Spleen (tissue), 11 donors: ENCODE data around the gene TLE4. TPM values are rescaled to one million over a fixed set of nuclear protein-coding genes. Genes with fewer than 3 reads are reported as not detected.

ENCODE experiments used
- DNase-seq: peaks from one replicate; pipeline ENCODE4 v3.0.0-alpha.2; 2020
- H3K27ac ChIP-seq, 8 donors: fragments of 200-600 bp; sonication (generic) in 7 of 8; 1 replicate in 4 of 8; 2 replicates in 4 of 8; pipeline versions ENCODE4 v1.5.0 to v1.8.0; 2016 to 2021; ENCODE audit warnings: inconsistent platforms in 4 of 8, mild to moderate bottlenecking in 4 of 8, moderate library complexity in 1 of 8
- H3K27me3 ChIP-seq, 7 donors: fragments of 200-600 bp; sonication (generic) in 6 of 7; replicated peaks in 1 of 7; 1 replicate in 4 of 7; 2 replicates in 3 of 7; pipeline versions ENCODE4 v1.5.0 to v1.8.0; 2016 to 2021; ENCODE audit warnings: inconsistent platforms in 3 of 7, mild to moderate bottlenecking in 1 of 7
- H3K36me3 ChIP-seq, 6 donors: fragments of 200-600 bp; sonication (generic) in 5 of 6; 1 replicate in 4 of 6; 2 replicates in 2 of 6; pipeline versions ENCODE4 v1.5.0 to v1.8.0; 2016 to 2021; ENCODE audit warnings: inconsistent platforms in 2 of 6
- H3K4me1 ChIP-seq, 6 donors: fragments of 200-600 bp; sonication (generic) in 5 of 6; 1 replicate in 3 of 6; 2 replicates in 3 of 6; pipeline versions ENCODE4 v1.5.0 to v1.8.0; 2016 to 2021; ENCODE audit warnings: inconsistent platforms in 3 of 6
- H3K4me3 ChIP-seq, 8 donors: fragments of 200-600 bp; sonication (generic) in 7 of 8; 1 replicate in 4 of 8; 2 replicates in 4 of 8; pipeline versions ENCODE4 v1.5.0 to v1.8.0; 2016 to 2021; ENCODE audit warnings: inconsistent platforms in 4 of 8, mild to moderate bottlenecking in 4 of 8, moderate library complexity in 2 of 8
- H3K9me3 ChIP-seq, 8 donors: fragments of 200-600 bp; sonication (generic) in 7 of 8; 1 replicate in 4 of 8; 2 replicates in 4 of 8; pipeline versions ENCODE4 v1.5.0 to v1.8.0; 2016 to 2021; ENCODE audit warnings: inconsistent platforms in 4 of 8
- POLR2A ChIP-seq, 3 donors: fragments of 450-650 bp; IDR thresholded peaks; one replicate each; pipeline ENCODE4 v1.5.1; 2017; ENCODE audit warnings: antibody characterized with exemption in 3 of 3, mild to moderate bottlenecking in 1 of 3
- POLR2AphosphoS5 ChIP-seq, 3 donors: sonication (generic); formaldehyde crosslinking; IDR thresholded peaks; one replicate each; pipeline ENCODE4 v1.5.1; 2017; ENCODE audit warnings: antibody characterized with exemption in 3 of 3
- WGBS, 5 donors: extraction: QIAGEN DNeasy Blood & Tissue Kit in 3 of 5; methylation state at CpG; one replicate each; pipeline versions ENCODE4 v1.1.5 to v1.1.7; 2013 to 2018; 5-methylcytosine and 5-hydroxymethylcytosine counted together
- intact Hi-C: fragments of 100-400 bp; cut with DNase I; formaldehyde crosslinking; loops from one replicate; pipeline ENCODE4 v1.15.0; 2023; ENCODE audit warnings: low total_unique reads
- polyA plus RNA-seq, 3 donors: library from polyadenylated mRNA; stranded (reverse); fragments of 200-250 nt; gene quantifications; one replicate each; pipeline ENCODE4 v1.2.1, GENCODE V29; 2013
- total RNA-seq, 7 donors: library from RNA; depleted of rRNA in 3 of 7; stranded (reverse); fragments of >200 nt in 3 of 7; fragmentation: NEBNext Ultra II Directional in 4 of 7; extraction: Animal tissue kit (Norgen Biotek cat#: 25700) in 4 of 7; gene quantifications; one replicate each; pipeline versions ENCODE4 v1.1.0 to v1.2.1, GENCODE V29; 2016 to 2021
- TF ChIP-seq, protein P1 (sequence below), 11 experiments: fragments of 200-600 bp in 7 of 11; fragments of 450-650 bp in 4 of 11; sonication (generic) in 4 of 11; IDR thresholded peaks in 8 of 11; conservative IDR thresholded peaks in 3 of 11; 1 replicate in 7 of 11; 2 replicates in 4 of 11; pipeline versions ENCODE4 v1.4.0 to v1.8.0; 2016 to 2021; ENCODE audit warnings: antibody characterized with exemption in 11 of 11, inconsistent platforms in 4 of 11, mild to moderate bottlenecking in 1 of 11
- donor health status: healthy with polysubstance abuse.
- donor health status: DM: no; HTN: no; CAD: no; lungs with moderate emphysema.
- donor health status: DM: no; HTN: no; CAD: no.
- donor health status: Bipolar disorder and iron deficiency.
- donor health status: healthy.
- donor health status: DM: no; HTN: no; CAD: no.
- donor health status: DM: yes; HTN: yes; CAD: no.

TLE4 gene
- total and polyA plus RNA-seq, 10 donors, result 7.8 to 92.8 (median 70.5) TPM

GRCh38 chr9:79762070-79762469 is 190.3 kb downstream of the TLE4 start:
- H3K4me1 ChIP-seq, result peaks cover 0 to 6% (median 0%) of the 10 kb centered on the region in 6 donors
- no peak for DNase-seq
- no peaks in the 10 kb centered on the region for H3K9me3 ChIP-seq
- 86 to 94% (median 90%) methylated on average over 6 of the region's 6 CpGs for WGBS, 5 donors
- TF ChIP-seq, protein P1, sequence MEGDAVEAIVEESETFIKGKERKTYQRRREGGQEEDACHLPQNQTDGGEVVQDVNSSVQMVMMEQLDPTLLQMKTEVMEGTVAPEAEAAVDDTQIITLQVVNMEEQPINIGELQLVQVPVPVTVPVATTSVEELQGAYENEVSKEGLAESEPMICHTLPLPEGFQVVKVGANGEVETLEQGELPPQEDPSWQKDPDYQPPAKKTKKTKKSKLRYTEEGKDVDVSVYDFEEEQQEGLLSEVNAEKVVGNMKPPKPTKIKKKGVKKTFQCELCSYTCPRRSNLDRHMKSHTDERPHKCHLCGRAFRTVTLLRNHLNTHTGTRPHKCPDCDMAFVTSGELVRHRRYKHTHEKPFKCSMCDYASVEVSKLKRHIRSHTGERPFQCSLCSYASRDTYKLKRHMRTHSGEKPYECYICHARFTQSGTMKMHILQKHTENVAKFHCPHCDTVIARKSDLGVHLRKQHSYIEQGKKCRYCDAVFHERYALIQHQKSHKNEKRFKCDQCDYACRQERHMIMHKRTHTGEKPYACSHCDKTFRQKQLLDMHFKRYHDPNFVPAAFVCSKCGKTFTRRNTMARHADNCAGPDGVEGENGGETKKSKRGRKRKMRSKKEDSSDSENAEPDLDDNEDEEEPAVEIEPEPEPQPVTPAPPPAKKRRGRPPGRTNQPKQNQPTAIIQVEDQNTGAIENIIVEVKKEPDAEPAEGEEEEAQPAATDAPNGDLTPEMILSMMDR (IDR thresholded peaks at IDR 0.05 in 8 of 11, conservative IDR thresholded peaks at IDR 0.05 in 3 of 11), result no peak
- no peak for TF ChIP-seq POLR2A (IDR thresholded peaks at IDR 0.05)
- no peak for TF ChIP-seq POLR2AphosphoS5 (IDR thresholded peaks at IDR 0.05)
- no peak overlapping the region for H3K4me3 ChIP-seq
- H3K27me3 ChIP-seq, result no peaks in the 10 kb centered on the region
- H3K36me3 ChIP-seq, result no peaks in the 10 kb centered on the region
- intact Hi-C loops, result no loop called here
- H3K27ac ChIP-seq, result no peak overlapping the region

- no peaks in the 10 kb centered on the region for H3K36me3 ChIP-seq
- H3K9me3 ChIP-seq, result no peaks in the 10 kb centered on the region
- no peaks in the 10 kb centered on the region for H3K27me3 ChIP-seq
- 85 to 96% (median 90%) methylated on average over 5 to 6 of the region's 6 CpGs for WGBS, 5 donors
- H3K4me1 ChIP-seq, result no peaks in the 10 kb centered on the region
- TF ChIP-seq POLR2AphosphoS5 (IDR thresholded peaks at IDR 0.05) (no peak), POLR2A (IDR thresholded peaks at IDR 0.05) (no peak)
- TF ChIP-seq, protein P1 (IDR thresholded peaks at IDR 0.05 in 8 of 11, conservative IDR thresholded peaks at IDR 0.05 in 3 of 11), result no peak
- no peak overlapping the region for H3K4me3 ChIP-seq
- intact Hi-C loops, result no loop called here
- H3K27ac ChIP-seq, result no peak overlapping the region
- no peak for DNase-seq
These were observed 192.0 kb downstream of the TLE4 start for GRCh38 chr9:79763671-79764285.

DNA sequence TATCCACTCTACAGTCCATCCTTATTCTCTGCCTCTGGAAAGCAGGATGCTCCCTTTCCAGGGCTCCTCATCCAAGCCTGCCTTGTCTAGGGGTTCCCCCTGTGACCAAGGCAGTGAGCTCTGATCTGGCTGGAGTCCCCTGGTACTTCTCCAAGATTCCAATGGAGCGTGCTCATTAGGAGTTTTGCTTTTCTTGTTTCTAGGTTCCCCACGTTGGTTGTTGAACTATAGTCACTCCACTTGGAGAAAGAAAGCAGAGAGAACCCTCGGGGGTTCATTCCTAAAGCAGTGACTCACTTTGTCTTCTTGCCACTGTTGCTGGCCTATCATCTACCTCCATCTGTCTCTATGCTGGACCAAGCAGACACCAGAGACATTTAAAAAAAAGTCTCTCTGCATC is 192.6 kb downstream of the TLE4 start:
- no peak for DNase-seq
- Histone ChIP-seq H3K4me3 (no peak overlapping the region), H3K9me3 (no peaks in the 10 kb centered on the region), H3K4me1 (no peaks in the 10 kb centered on the region), H3K36me3 (no peaks in the 10 kb centered on the region), H3K27me3 (no peaks in the 10 kb centered on the region), H3K27ac (no peak overlapping the region)
- TF ChIP-seq, protein P1 (IDR thresholded peaks at IDR 0.05 in 8 of 11, conservative IDR thresholded peaks at IDR 0.05 in 3 of 11), result no peak
- intact Hi-C loops, result no loop called here
- WGBS, 5 donors, result 65 to 80% (median 72%) methylated on average over 3 of the region's 3 CpGs

DNA sequence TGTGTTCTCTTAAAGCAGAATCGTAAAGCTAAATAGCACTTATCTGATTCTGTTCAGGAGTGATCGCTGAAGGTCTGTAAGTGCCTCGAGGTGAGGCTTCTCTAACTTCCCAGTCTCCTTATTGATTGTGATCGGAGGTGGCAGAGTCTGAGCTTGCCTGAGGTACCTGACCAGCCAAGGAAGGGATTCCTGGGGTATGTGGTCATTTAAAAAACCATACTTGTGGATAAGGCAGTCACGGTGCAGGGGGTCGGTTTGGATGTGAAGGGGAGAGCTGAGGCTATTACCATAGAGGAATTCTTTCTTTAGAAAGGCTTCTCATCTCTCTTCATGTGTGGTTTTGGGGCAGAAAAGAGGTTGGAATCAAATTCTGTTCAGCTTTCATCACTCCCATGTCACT is 193.7 kb downstream of the TLE4 start:
- Histone ChIP-seq H3K36me3 (no peaks in the 10 kb centered on the region), H3K27me3 (no peaks in the 10 kb centered on the region), H3K9me3 (no peaks in the 10 kb centered on the region), H3K27ac (no peak overlapping the region), H3K4me3 (no peak overlapping the region), H3K4me1 (no peaks in the 10 kb centered on the region)
- DNase-seq, result no peak
- 81 to 89% (median 86%) methylated on average over 6 of the region's 6 CpGs for WGBS, 5 donors
- TF ChIP-seq POLR2AphosphoS5 (IDR thresholded peaks at IDR 0.05) (no peak), POLR2A (IDR thresholded peaks at IDR 0.05) (no peak)
- TF ChIP-seq, protein P1 (IDR thresholded peaks at IDR 0.05 in 8 of 11, conservative IDR thresholded peaks at IDR 0.05 in 3 of 11), result no peak
- intact Hi-C loops, result no loop called here
